Pancreas (tissue), 10 donors: ENCODE data around the gene MAN1A2. TPM values are rescaled to one million over a fixed set of nuclear protein-coding genes. Genes with fewer than 3 reads are reported as not detected.
"Not testable (repeated sequence)": the region's sequence is repeated elsewhere in the genome, so short reads cannot be mapped to it uniquely, and the experiment has no call there.

Source experiments
- ATAC-seq, 4 donors: fragments of 200-7000 bp; cut with Tn5 transposase; one replicate each; pipeline versions ENCODE4 v1.8.0 to v1.9.1; 2020; ENCODE audit warnings: mild to moderate bottlenecking in 4 of 4, moderate library complexity in 4 of 4
- DNase-seq, 6 donors: peaks; one replicate each; pipeline ENCODE4 v3.0.0-alpha.2; 2020
- FAIRE-seq: peaks from 2 replicates; lab custom pipeline; 2012; peaks lifted over from hg19 to GRCh38; lab: Jason Lieb, UNC
- H3K27ac ChIP-seq, 4 donors: fragments of 200-600 bp; sonication (generic); 1 replicate in 3 of 4; 2 replicates in 1 of 4; pipeline versions ENCODE4 v1.5.0 to v1.8.0; 2020
- H3K27me3 ChIP-seq, 4 donors: fragments of 200-600 bp; one replicate each; pipeline ENCODE4 v1.8.0; 2021
- H3K36me3 ChIP-seq, 3 donors: fragments of 200-600 bp; sonication (generic) in 1 of 3; one replicate each; pipeline versions ENCODE4 v1.5.0 to v1.8.0; 2020 to 2021
- H3K4me1 ChIP-seq, 3 donors: fragments of 200-600 bp; one replicate each; pipeline ENCODE4 v1.8.0; 2021
- H3K4me3 ChIP-seq, 4 donors: fragments of 200-600 bp; sonication (generic) in 2 of 4; one replicate each; pipeline versions ENCODE4 v1.5.0 to v1.8.0; 2020 to 2021
- H3K9me3 ChIP-seq, 4 donors: fragments of 200-600 bp; one replicate each; pipeline ENCODE4 v1.8.0; 2021
- WGBS, 2 donors: extraction: QIAGEN DNeasy Blood & Tissue Kit; methylation state at CpG; one replicate each; pipeline ENCODE4 v1.1.7; 2013; 5-methylcytosine and 5-hydroxymethylcytosine counted together
- intact Hi-C, 3 donors: fragments of 100-400 bp; cut with DNase I; formaldehyde crosslinking; loops; one replicate each; pipeline versions ENCODE4 v1.11.1 to v1.14.2; 2022
- polyA plus RNA-seq, 2 donors: library from polyadenylated mRNA; stranded (reverse); fragments of 200-250 nt; gene quantifications; one replicate each; pipeline ENCODE4 v1.2.3, GENCODE V29; 2013
- total RNA-seq, 6 donors: library from RNA; stranded (reverse); fragmentation: NEBNext Ultra II Directional in 4 of 6; extraction: Animal tissue kit (Norgen Biotek cat#: 25700) in 4 of 6; gene quantifications; one replicate each; pipeline versions ENCODE4 v1.2.1 to v1.2.4, GENCODE V29; 2021 to 2023
- TF ChIP-seq, protein P1 (sequence below), 4 donors: fragments of 200-600 bp; sonication (generic) in 3 of 4; IDR thresholded peaks; one replicate each; pipeline versions ENCODE4 v1.5.0 to v1.8.0; 2021; ENCODE audit warnings: antibody characterized with exemption in 4 of 4
- donor health status: healthy with polysubstance abuse.
- donor health status: DM: no; HTN: no; CAD: no; lungs with moderate emphysema.
- donor health status: DM: no; HTN: no; CAD: no.
- donor health status: control.
- donor health status: control.
- donor health status: Bipolar disorder and iron deficiency.
- donor health status: DM: yes; HTN: yes; CAD: no.
- donor health status: DM: no; HTN: no; CAD: no.
- donor health status: DM: no; HTN: no; CAD: no.
- donor health status: DM: yes; HTN: yes; CAD: no.

Gene MAN1A2
- total and polyA plus RNA-seq, 8 donors, result 6.0 to 50.7 (median 44.0) TPM

DNA sequence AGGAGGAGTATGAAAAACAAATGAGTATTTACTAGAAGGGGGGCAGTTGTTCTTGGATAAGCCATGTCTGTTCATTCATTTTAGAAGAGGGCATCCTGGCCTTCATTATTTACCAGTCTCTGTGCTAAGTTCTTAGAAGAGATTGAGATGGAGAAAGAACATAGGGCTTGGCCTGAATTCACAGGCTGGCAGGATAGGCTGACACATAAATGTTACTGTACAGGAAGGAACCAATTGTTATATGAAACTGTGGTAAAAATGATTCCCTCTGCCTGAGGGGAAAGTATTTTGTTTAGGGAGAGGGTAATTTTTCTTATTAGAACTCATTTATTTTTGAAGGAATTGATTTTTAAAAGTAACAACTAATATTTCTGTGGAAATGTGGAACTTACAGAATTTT, 99.5 kb downstream of the MAN1A2 start:
- ATAC-seq, result no peak
- intact Hi-C loops, result no loop called here
- Histone ChIP-seq H3K27ac (no peak overlapping the region), H3K4me3 (no peak overlapping the region), H3K9me3 (no peaks in the 10 kb centered on the region), H3K4me1 (no peaks in the 10 kb centered on the region), H3K27me3 (no peaks in the 10 kb centered on the region), H3K36me3 (no peaks in the 10 kb centered on the region)
- TF ChIP-seq, protein P1, sequence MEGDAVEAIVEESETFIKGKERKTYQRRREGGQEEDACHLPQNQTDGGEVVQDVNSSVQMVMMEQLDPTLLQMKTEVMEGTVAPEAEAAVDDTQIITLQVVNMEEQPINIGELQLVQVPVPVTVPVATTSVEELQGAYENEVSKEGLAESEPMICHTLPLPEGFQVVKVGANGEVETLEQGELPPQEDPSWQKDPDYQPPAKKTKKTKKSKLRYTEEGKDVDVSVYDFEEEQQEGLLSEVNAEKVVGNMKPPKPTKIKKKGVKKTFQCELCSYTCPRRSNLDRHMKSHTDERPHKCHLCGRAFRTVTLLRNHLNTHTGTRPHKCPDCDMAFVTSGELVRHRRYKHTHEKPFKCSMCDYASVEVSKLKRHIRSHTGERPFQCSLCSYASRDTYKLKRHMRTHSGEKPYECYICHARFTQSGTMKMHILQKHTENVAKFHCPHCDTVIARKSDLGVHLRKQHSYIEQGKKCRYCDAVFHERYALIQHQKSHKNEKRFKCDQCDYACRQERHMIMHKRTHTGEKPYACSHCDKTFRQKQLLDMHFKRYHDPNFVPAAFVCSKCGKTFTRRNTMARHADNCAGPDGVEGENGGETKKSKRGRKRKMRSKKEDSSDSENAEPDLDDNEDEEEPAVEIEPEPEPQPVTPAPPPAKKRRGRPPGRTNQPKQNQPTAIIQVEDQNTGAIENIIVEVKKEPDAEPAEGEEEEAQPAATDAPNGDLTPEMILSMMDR (IDR thresholded peaks at IDR 0.05), result no peak
- FAIRE-seq, result no peak
- DNase-seq, result no peak

DNA sequence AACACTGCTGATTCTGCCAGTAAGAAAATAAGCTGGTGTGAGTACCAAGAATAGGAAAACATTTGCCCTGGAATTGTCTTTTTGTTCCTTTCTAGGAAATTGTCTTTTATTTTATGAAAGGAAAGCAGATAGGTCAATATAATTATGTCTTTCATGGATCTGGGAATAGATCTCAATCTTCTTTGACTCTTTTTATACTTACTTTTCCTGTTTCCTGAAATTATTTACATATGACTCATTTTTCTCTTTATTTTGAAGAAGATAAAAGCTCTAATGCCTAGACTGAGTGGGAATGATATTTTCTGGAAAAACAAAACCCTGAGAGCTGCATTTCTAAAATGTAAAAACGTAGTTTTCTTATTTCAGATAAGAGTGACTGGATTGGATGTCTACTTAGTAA, 100.1 kb downstream of the MAN1A2 start:
- Histone ChIP-seq H3K9me3 (no peaks in the 10 kb centered on the region), H3K36me3 (no peaks in the 10 kb centered on the region), H3K27ac (no peak overlapping the region), H3K4me1 (no peaks in the 10 kb centered on the region), H3K4me3 (no peak overlapping the region), H3K27me3 (no peaks in the 10 kb centered on the region)
- 86 to 93% methylated on average over 1 of the region's 1 CpG for WGBS, 2 donors
- DNase-seq (no peak), FAIRE-seq (no peak), ATAC-seq (no peak)
- TF ChIP-seq, protein P1 (IDR thresholded peaks at IDR 0.05), result no peak
- intact Hi-C loops, result no loop called here

DNA sequence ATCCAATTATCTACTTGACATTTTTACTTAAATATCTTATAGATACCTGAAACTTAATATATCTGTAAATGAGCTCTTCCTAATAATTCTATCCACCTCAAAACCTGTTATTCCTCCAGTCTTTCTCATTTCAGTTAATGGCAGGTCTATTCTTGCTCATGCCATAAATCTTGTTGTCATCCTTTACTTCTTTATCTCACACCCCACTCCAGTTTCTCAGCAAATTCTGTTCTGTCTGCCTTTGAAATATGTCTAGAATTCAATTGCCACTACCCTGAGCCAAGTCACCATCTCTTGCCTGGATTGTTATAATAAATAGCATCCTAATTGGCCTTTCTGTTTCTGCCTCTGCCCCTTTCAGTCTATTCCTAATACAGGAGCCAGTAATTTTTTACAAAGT, 105.8 kb downstream of the MAN1A2 start:
- H3K9me3 ChIP-seq, result no peaks in the 10 kb centered on the region
- TF ChIP-seq, protein P1 (IDR thresholded peaks at IDR 0.05), result no peak
- no peak for ATAC-seq
- no peak overlapping the region for H3K4me3 ChIP-seq
- H3K27me3 ChIP-seq, result no peaks in the 10 kb centered on the region
- no peak for DNase-seq
- H3K36me3 ChIP-seq, result no peaks in the 10 kb centered on the region
- H3K4me1 ChIP-seq, result no peaks in the 10 kb centered on the region
- no peak for FAIRE-seq
- intact Hi-C loops, result no loop called here
- H3K27ac ChIP-seq, result no peak overlapping the region

DNA sequence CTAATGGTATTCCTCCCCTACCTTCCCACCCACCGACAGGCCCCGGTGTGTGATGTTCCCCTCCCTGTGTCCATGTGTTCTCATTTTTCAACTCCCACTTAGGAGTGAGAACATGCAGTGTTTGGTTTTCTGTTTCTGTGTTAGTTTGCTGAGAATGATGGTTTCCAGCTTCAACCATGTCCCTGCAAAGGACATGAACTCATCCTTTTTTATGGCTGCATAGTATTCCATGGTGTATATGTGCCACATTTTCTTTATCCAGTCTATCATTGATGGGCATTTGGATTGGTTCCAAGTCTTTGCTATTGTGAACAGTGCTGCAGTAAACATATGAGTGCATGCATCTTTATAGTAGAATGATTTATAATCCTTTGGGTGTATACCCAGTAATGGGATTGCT, 108.2 kb downstream of the MAN1A2 start:
- WGBS, 2 donors, result 100% methylated on average over 2 of the region's 2 CpGs
- H3K27me3 ChIP-seq, H3K36me3 ChIP-seq, DNase-seq, H3K9me3 ChIP-seq, H3K4me3 ChIP-seq, FAIRE-seq, H3K4me1 ChIP-seq, H3K27ac ChIP-seq, intact Hi-C loops, ATAC-seq: not testable (repeated sequence)

DNA sequence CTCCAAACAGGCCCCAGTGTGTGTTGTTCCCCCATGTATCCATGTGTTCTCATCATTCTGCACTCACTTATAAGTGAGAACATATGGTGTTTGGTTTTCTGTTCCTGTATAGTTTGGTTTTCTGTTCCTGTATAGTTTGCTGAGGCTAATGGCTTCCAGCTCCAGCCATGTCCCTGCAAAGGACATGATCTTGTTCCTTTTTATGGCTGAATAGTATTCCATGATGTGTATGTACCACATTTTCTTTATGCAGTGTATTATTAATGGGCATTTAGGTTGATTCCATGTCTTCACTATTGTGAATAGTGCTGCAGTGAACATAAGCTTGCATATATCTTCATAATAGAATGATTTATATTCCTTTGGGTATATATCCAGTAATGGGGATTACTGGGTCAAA, 111.8 kb downstream of the MAN1A2 start:
- TF ChIP-seq, protein P1 (IDR thresholded peaks at IDR 0.05), result no peak
- Histone ChIP-seq H3K27ac (no peak overlapping the region), H3K4me1 (no peaks in the 10 kb centered on the region), H3K36me3 (no peaks in the 10 kb centered on the region), H3K9me3 (no peaks in the 10 kb centered on the region), H3K27me3 (no peaks in the 10 kb centered on the region), H3K4me3 (no peak overlapping the region)
- ATAC-seq (no peak), FAIRE-seq (no peak), DNase-seq (no peak)
- intact Hi-C loops, result no loop called here

DNA sequence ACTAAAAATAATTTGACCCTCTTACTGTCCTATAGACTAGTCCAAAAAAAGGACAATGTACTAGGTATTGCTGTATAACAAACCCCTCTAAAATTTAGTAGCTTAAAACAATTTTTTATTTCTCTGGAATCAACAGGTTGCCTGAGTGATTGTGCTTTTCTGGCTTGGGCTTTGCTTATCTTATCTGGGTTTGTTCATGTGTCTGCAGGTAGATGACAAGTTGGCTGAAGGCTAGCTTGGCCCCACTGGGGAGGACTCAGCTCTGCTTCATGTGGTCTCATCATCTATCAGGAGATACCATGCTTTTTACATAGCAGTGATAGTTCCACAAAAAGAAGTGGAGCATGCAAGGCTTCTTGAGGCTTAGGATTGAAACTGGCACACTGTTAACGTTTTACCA, 114.2 kb downstream of the MAN1A2 start:
- FAIRE-seq (no peak), ATAC-seq (no peak), DNase-seq (no peak)
- TF ChIP-seq, protein P1 (IDR thresholded peaks at IDR 0.05), result no peak
- Histone ChIP-seq H3K4me1 (no peaks in the 10 kb centered on the region), H3K4me3 (no peak overlapping the region), H3K27me3 (no peaks in the 10 kb centered on the region), H3K36me3 (no peaks in the 10 kb centered on the region), H3K9me3 (no peaks in the 10 kb centered on the region), H3K27ac (no peak overlapping the region)
- intact Hi-C loops, result no loop called here
- WGBS, 2 donors, result 74 to 88% methylated on average over 1 of the region's 1 CpG
